Ramos (cell line): ENCODE results near the gene PRLR.
"Not testable (repeated sequence)": the region's sequence is repeated elsewhere in the genome, so short reads cannot be mapped to it uniquely, and the experiment has no call there.

Source experiments
- in situ Hi-C: fragments of 300-500 bp; cut with MboI; formaldehyde crosslinking; loops from one replicate; pipeline ENCODE4 v1.14.3; 2022; ENCODE audit warnings: low sequenced_read_pairs; ENCODE audit not compliant: unreplicated experiment

The PRLR gene

GRCh38 chr5:35135239-35135700, 95.0 kb downstream of the PRLR start:
- in situ Hi-C loops: no loop called here

GRCh38 chr5:35134278-35135030, 95.8 kb downstream of the PRLR start:
- in situ Hi-C loops: no loop called here

- in situ Hi-C loops: no loop called here
Observed at GRCh38 chr5:35133186-35133585, 97.1 kb downstream of the PRLR start.

GRCh38 chr5:35131723-35132122, 98.6 kb downstream of the PRLR start:
- in situ Hi-C loops: no loop called here

GRCh38 chr5:35129921-35130485, 100.3 kb downstream of the PRLR start:
- in situ Hi-C loops: no loop called here

- in situ Hi-C loops: no loop called here
Observed at GRCh38 chr5:35129276-35129675, 101.0 kb downstream of the PRLR start.

GRCh38 chr5:35127006-35127405, 103.3 kb downstream of the PRLR start:
- in situ Hi-C loops: no loop called here

GRCh38 chr5:35125746-35126145, 104.5 kb downstream of the PRLR start:
- in situ Hi-C loops: no loop called here

GRCh38 chr5:35124932-35125331, 105.4 kb downstream of the PRLR start:
- in situ Hi-C loops: no loop called here

GRCh38 chr5:35122819-35123218, 107.5 kb downstream of the PRLR start:
- in situ Hi-C loops: no loop called here

- in situ Hi-C loops: no loop called here
Observed at GRCh38 chr5:35120715-35121114, 109.6 kb downstream of the PRLR start.

GRCh38 chr5:35117967-35118366, 112.3 kb downstream of the PRLR start:
- in situ Hi-C loops: no loop called here

- in situ Hi-C loops: no loop called here
Observed at GRCh38 chr5:35115920-35116319, 114.4 kb downstream of the PRLR start.

GRCh38 chr5:35114698-35115097, 115.6 kb downstream of the PRLR start:
- in situ Hi-C loops: no loop called here

GRCh38 chr5:35112300-35112699, 118.0 kb downstream of the PRLR start:
- in situ Hi-C loops: no loop called here

GRCh38 chr5:35104550-35104949, 125.7 kb downstream of the PRLR start:
- in situ Hi-C loops: not testable (repeated sequence)

- in situ Hi-C loops: no loop called here
Observed at GRCh38 chr5:35103637-35104299, 126.5 kb downstream of the PRLR start.

GRCh38 chr5:35101720-35102119, 128.6 kb downstream of the PRLR start:
- in situ Hi-C loops: not testable (repeated sequence)

GRCh38 chr5:35101016-35101415, 129.3 kb downstream of the PRLR start:
- in situ Hi-C loops: no loop called here

GRCh38 chr5:35098214-35098613, 132.1 kb downstream of the PRLR start:
- in situ Hi-C loops: loop anchor here (10.0 kb wide), 1 partner anchor 847 kb away; no protein-coding TSS in a partner anchor

GRCh38 chr5:35096932-35097331, 133.4 kb downstream of the PRLR start:
- in situ Hi-C loops: loop anchor here (10.0 kb wide), 1 partner anchor 848 kb away; no protein-coding TSS in a partner anchor
